AG04450 (cell line): ENCODE data around the gene GPX7. TPM values are rescaled to one million over a fixed set of nuclear protein-coding genes. Genes with fewer than 3 reads are reported as not detected.

Experiments used
- CTCF ChIA-PET: fragments of 300-600, 350-600 bp; formaldehyde crosslinking; extraction: SDS; loops from one replicate; lab custom pipeline; 2022; ENCODE audit warnings: antibody characterized with exemption, inconsistent platforms; lab: Charles Lee
- POLR2A ChIA-PET: fragments of 350-600 bp; formaldehyde crosslinking; extraction: SDS; loops from one replicate; lab custom pipeline; 2021; ENCODE audit warnings: antibody characterized with exemption, inconsistent platforms; lab: Yijun Ruan, JAX
- DNase-seq: peaks from one replicate; pipeline ENCODE4 v3.0.0-alpha.2; 2011; ENCODE audit warnings: low read depth, low spot score
- H3K27ac ChIP-seq: one replicate; pipeline ENCODE4 v1.5.1; 2012; ENCODE audit warnings: low read depth, low read length, control low read depth
- H3K27me3 ChIP-seq: one replicate; pipeline ENCODE4 v1.6.0; 2012; ENCODE audit warnings: low read length; ENCODE audit not compliant: control insufficient read depth, insufficient read depth
- H3K4me3 ChIP-seq: 2 replicates; pipeline ENCODE4 v1.5.1; 2011; ENCODE audit warnings: mild to moderate bottlenecking, low read depth, low read length, control low read depth
- H3K9me3 ChIP-seq: 2 replicates; pipeline ENCODE4 v1.5.1; 2012; ENCODE audit warnings: low read length; ENCODE audit not compliant: control insufficient read depth, insufficient read depth
- CTCF ChIP-seq: IDR thresholded peaks from 2 replicates; pipeline ENCODE4 v1.5.1; 2011; ENCODE audit warnings: low read depth, low read length, control low read depth, inconsistent platforms
- polyA plus RNA-seq: library from polyadenylated mRNA; depleted of rRNA; stranded (reverse); fragments of >200 nt; gene quantifications from 2 replicates; pipeline ENCODE4 v1.2.3, GENCODE V29; 2011

The GPX7 gene
- polyA plus RNA-seq, 1 experiment: 14.1 TPM

- no peaks in the 10 kb centered on the region for H3K9me3 ChIP-seq
- CTCF ChIA-PET: no interaction called here
- TF ChIP-seq CTCF: no peak
- POLR2A ChIA-PET: interaction anchor here (0.6 to 0.7 kb wide), 2 partner anchors 44 to 269 kb away, joined by 3 read pairs; no protein-coding TSS in a partner anchor
- peaks cover 22% of the 10 kb centered on the region for H3K27me3 ChIP-seq
- H3K4me3 ChIP-seq: no peak overlapping the region
- H3K27ac ChIP-seq: no peak overlapping the region
- DNase-seq: no peak
Observed at GRCh38 chr1:52585474-52585873, 16.7 kb upstream of the GPX7 start.

- POLR2A ChIA-PET: no interaction called here
Observed at GRCh38 chr1:52588027-52588426, 14.1 kb upstream of the GPX7 start.

GRCh38 chr1:52588535-52588934 is 13.6 kb upstream of the GPX7 start:
- no peak for DNase-seq
- TF ChIP-seq CTCF: no peak
- Histone ChIP-seq H3K4me3 (no peak overlapping the region), H3K27me3 (peaks cover 14% of the 10 kb centered on the region), H3K9me3 (no peaks in the 10 kb centered on the region), H3K27ac (no peak overlapping the region)
- ChIA-PET CTCF (no interaction called here), POLR2A (no interaction called here)

More at GRCh38 chr1:52588027-52588426, 14.1 kb upstream of the GPX7 start:
- peaks cover 14% of the 10 kb centered on the region for H3K27me3 ChIP-seq
- no peak for DNase-seq
- no peak overlapping the region for H3K4me3 ChIP-seq
- CTCF ChIA-PET: no interaction called here
- TF ChIP-seq CTCF: no peak
- H3K27ac ChIP-seq: no peak overlapping the region
- H3K9me3 ChIP-seq: no peaks in the 10 kb centered on the region

- no peaks in the 10 kb centered on the region for H3K9me3 ChIP-seq
- H3K27me3 ChIP-seq: peaks cover 12% of the 10 kb centered on the region
- no peak for DNase-seq
- ChIA-PET CTCF (no interaction called here), POLR2A (interaction anchor here (0.6 kb wide), 1 partner anchor 37 kb away, joined by 4 read pairs; no protein-coding TSS in a partner anchor)
- no peak overlapping the region for H3K4me3 ChIP-seq
- TF ChIP-seq CTCF: no peak
- H3K27ac ChIP-seq: no peak overlapping the region
Observed at GRCh38 chr1:52590266-52590665, 11.9 kb upstream of the GPX7 start.

GRCh38 chr1:52592637-52593323 is 9.4 kb upstream of the GPX7 start:
- DNase-seq: no peak
- TF ChIP-seq CTCF: no peak

More at GRCh38 chr1:52592637-52593323, 9.4 kb upstream of the GPX7 start:
- no peak overlapping the region for H3K4me3 ChIP-seq
- no peaks in the 10 kb centered on the region for H3K9me3 ChIP-seq
- H3K27me3 ChIP-seq: peaks cover 8% of the 10 kb centered on the region
- POLR2A ChIA-PET: no interaction called here
- H3K27ac ChIP-seq: no peak overlapping the region
- CTCF ChIA-PET: interaction anchor here (0.5 to 0.6 kb wide), 2 partner anchors 10 to 686 kb away, joined by 3 to 7 read pairs; no protein-coding TSS in a partner anchor
